Measurements from ENCODE around the gene OR9I1. TPM values are rescaled to one million over a fixed set of nuclear protein-coding genes. Genes with fewer than 3 reads are reported as not detected.

The OR9I1 gene
- not detected for total RNA-seq

- DNase-seq (ENCODE audit: low spot score) = no peak
Measured at GRCh38 chr11:58125469-58125868, at the start of gene OR9I1. Gene OR9I1 (minus strand): TSS chr11:58125530. CDS start chr11:58119444, 6,086 bp downstream.

GRCh38 chr11:58165504-58166106 is 40.3 kb upstream of the OR9I1 start:
- no peak for DNase-seq (ENCODE audit: low spot score)

DNA sequence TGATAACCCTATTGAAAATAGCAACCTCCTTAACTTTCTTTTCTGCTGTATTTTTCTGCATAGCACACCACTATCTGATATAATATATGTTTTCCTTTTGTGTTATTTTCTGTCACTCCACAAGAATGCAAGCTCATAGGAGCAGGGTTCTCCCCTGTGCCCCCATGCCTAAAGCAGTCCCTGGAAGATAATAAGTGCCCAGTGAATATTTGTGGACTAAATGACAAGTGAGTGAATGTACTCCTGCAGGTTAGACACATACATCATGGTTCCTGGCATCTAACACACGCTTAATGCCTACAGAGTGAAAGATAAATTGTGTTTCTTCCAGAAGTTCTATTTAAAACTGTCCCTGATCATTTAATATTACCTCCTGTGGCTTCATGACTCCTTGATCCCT is 39.7 kb upstream of the OR9I1 start:
- no peak for DNase-seq (ENCODE audit: low spot score)

GRCh38 chr11:58164389-58164788 is 39.1 kb upstream of the OR9I1 start:
- no peak for DNase-seq (ENCODE audit: low spot score)

DNA sequence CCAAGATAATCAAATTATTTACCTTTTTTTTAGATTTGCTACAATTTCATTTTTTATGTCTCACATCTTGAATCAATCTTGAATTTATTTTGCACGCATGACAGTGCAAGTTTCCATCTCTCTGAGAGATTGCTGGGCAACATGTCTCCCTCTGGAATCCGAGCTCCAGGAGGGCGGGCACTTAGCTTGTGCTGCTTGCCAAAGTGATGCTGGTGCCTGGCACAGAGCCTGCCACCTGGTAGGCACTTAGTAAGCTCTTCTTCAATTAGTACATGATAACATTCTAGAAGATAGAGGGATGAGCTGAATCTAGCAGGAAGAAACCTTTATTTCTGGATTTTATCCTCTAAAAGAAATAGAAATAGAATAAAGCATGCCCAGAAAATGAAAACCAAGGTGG is 27.5 kb upstream of the OR9I1 start:
- DNase-seq (ENCODE audit: low spot score) = no peak

- DNase-seq (ENCODE audit: low spot score) = no peak
Measured at GRCh38 chr11:58142761-58143160, 17.4 kb upstream of the OR9I1 start.

GRCh38 chr11:58135171-58135570 is 9.8 kb upstream of the OR9I1 start:
- no peak for DNase-seq (ENCODE audit: low spot score)

DNA sequence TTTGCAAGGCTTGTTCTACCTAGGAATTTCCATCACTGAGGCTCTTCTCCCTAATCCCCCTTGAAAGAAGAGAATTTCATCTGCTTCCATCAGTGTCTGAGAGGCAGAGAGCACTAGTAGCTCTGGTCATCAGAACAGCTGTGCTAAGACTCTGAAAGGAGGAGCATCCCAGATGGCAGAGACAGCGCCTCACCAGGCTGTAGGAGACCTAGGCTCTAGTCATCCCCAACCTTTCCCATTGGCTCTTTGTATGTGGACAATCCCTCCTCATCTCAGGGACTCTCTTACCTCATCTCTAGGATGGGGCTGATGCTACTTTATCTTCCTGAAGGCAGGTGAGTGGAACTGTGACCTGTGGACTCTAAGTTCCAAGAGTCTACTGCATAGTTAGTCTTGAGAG is 8.8 kb upstream of the OR9I1 start:
- no peak for DNase-seq (ENCODE audit: low spot score)

DNA sequence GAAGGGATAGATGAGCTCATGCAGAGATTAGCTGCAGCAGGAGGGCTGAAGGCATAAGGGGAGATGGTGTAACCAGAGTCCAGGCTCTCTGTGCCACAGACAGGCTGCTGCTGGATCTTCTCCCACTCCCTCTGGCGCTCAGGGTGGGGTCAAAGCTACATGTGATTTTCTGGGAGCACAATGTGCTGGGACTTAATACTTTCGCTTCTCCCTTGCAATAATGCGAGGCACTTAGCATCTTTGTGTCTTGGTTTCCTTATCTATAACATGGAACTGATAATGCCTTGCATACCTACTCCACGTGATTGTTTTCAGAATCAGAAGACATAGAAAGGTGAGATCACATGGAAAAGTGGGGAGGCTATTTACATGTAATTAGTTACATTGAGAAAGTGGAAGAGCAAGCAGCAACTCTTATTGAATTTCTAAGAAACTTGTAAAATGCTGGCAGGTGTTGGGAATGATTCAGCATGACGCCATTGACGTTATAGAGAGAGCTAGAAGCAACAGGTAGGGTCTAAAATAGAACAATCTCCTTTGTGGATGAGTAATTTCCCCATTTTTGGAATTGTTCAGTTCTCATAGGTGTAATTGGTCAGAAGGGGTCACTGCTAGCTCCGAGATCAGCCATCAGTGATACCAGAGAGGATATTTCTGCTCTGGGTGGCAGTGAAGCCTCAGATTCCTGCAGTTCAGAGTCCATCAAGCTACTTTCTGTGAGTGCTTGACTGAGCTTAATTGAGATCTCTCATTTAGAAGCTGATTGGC is 8.2 kb upstream of the OR9I1 start:
- no peak for DNase-seq (ENCODE audit: low spot score)

DNA sequence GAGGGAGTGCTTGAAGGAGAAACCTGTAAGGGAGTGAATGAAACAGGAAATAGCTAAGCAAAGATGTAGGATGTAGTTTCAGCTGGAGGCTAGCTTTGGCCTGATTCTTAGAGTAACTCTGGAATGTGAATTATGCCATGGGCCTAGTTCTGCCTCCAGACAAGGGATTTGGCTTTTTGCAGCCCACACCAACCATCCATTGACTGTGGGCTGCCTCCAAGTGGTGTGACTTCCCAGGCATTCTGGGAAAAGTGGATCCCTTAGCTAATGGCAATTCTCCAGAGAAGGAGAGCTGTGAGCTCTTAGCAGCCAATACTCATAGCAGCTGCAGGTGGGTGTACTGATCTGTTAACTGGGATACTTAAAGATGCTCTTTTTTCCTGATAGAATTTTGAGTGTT is 2.0 kb upstream of the OR9I1 start:
- no peak for DNase-seq (ENCODE audit: low spot score)

DNA sequence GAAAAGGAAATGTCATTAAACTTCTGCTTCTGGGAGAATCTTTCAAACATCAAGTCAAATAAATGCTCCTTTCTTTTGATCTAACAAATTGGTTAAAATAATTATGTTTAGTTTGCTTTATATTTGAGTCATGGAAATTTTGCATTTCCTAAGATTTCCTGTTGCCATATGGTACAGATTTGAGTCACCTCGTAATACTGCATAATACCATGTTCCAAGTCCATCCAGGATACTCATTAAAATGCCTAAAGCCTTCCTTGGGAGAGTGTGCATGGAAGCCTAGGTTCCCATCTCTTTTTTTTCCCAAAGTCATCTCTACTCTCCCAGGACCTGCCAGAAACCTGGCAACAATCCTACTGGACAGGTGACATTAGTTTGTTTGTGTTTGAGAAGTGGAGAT is 4.2 kb downstream of the OR9I1 start:
- DNase-seq (ENCODE audit: low spot score) = no peak

DNA sequence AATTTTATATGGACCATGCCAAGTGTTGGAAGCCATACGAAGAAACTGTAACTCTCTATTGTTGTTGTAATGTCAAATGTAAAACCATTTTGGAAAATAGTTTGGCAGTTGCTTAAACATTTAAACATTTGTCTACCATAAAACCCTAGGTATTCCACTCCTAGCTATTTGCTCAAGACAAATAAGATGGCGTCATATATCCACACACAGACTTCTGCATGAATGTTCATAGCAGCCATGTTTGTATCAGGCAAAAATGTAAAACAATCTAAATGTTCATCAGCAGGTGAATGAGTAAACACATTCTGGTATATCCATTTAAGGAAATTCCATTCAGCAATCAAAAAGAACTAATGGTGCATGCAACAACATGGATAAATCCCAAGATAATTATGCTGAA is 27.9 kb downstream of the OR9I1 start:
- DNase-seq (ENCODE audit: low spot score) = no peak

GRCh38 chr11:58086528-58086927 is 38.8 kb downstream of the OR9I1 start:
- no peak for DNase-seq (ENCODE audit: low spot score)

DNA sequence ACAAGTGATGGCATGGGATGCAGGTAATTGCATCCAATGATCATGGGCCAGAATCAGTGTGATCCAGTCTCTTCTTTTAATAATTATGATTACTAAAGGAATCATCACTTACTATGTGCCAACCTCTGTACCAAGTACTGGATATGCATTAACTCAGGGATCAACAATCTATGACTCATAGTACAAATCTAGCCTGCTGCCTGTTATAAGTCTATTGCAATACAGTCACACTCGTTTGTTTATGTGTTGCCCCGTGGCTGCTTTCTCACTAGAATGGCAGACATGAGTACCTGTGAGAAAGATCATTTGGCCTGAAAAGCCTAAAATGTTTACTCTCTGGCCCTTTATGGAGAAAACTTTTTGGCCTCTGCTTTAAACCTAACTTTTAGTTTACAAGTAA is 49.5 kb downstream of the OR9I1 start:
- DNase-seq (ENCODE audit: low spot score) = no peak

GRCh38 chr11:58070585-58070984 is 54.7 kb downstream of the OR9I1 start:
- no peak for DNase-seq (ENCODE audit: low spot score)

DNA sequence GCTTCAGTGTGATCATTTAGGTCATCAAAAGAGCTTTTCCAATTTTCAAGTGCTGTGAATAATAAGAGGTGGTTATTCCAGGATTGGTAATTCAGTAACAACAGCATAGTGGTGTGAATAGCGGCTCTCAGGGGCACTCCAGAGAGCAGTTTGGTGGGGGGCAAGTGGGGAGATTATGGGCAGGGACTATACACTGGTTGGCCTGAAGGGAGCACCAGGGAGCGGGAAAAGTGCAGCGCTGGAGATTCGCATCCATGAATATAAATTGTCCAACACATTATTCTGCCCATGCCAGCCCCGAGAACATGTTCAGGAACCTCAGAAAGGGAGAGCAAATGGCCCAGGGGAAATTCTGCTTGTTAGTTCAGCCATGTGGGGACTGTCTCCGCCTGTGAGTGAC is 56.7 kb downstream of the OR9I1 start:
- no peak for DNase-seq (ENCODE audit: low spot score)

- DNase-seq (ENCODE audit: low spot score) = no peak
Measured at GRCh38 chr11:58067685-58068084, 57.6 kb downstream of the OR9I1 start.

Other genes starting within 250 kb of the OR9I1 start
- gene OR9Q1, start 101.6 kb downstream of the OR9I1 start, total RNA-seq = not detected
- not detected for gene OR6Q1, start 94.6 kb downstream of the OR9I1 start, total RNA-seq
- gene OR9Q2, start 63.5 kb upstream of the OR9I1 start, total RNA-seq = not detected
- not detected for gene OR1S2, start 78.6 kb upstream of the OR9I1 start, total RNA-seq
- not detected for gene OR1S1, start 87.2 kb upstream of the OR9I1 start, total RNA-seq
- gene OR10Q1, start 103.4 kb upstream of the OR9I1 start, total RNA-seq = not detected
- gene OR10W1, start 142.7 kb upstream of the OR9I1 start, total RNA-seq = not detected
- not detected for gene OR5B17, start 233.5 kb upstream of the OR9I1 start, total RNA-seq